ENCODE measurements around the gene TFE3. TPM values are rescaled to one million over a fixed set of nuclear protein-coding genes. Genes with fewer than 3 reads are reported as not detected.
A peak's percentile ranks its signal among the peaks of the same experiment; 100 is the strongest.

The TFE3 gene
- total RNA-seq, 2 donors from 2014 or later = 33.2 to 34.4 TPM

DNA sequence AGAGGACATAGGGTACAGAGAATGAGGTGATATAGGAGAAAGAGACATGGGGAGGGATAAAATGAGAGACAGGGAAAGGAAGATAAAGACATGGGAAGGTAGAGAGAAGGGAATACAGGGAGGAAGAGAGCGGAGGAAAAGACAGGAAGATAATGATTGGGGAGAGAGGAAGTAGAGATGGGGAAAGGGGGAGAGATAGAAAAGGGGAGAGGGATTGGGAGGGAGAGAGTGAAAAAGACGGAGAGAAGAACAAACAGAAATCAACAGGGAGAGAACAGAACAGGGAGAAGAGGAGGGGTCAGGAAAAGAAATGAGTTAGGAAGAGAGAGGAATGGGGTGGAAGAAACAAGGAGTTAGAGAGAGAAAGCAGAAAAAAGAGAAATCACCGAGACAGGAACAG lies 45.7 kb downstream of the TFE3 start:
- H3K27me3 Mint-ChIP-seq (ENCODE audit: insufficient read depth) = no peaks in the 10 kb centered on the region
- Histone ChIP-seq H3K4me3 (ENCODE audit: low read length) (no peak overlapping the region), H3K9ac (ENCODE audit: extremely low read depth, low read length, poor library complexity, severe bottlenecking) (no peak overlapping the region), H3K27ac (ENCODE audit: low read depth, low read length) (no peak overlapping the region), H3K27me3 (ENCODE audit: control insufficient read depth, insufficient read depth, low read length, poor library complexity, severe bottlenecking) (no peaks in the 10 kb centered on the region), H3K4me1 (ENCODE audit: control insufficient read depth, insufficient read depth, low read length) (no peaks in the 10 kb centered on the region), H3K9me3 (ENCODE audit: control insufficient read depth, low read length) (no peaks in the 10 kb centered on the region), H3K36me3 (ENCODE audit: control insufficient read depth, insufficient read depth, low read length) (peaks cover 28% of the 10 kb centered on the region)
- TF ChIP-seq, protein P1, sequence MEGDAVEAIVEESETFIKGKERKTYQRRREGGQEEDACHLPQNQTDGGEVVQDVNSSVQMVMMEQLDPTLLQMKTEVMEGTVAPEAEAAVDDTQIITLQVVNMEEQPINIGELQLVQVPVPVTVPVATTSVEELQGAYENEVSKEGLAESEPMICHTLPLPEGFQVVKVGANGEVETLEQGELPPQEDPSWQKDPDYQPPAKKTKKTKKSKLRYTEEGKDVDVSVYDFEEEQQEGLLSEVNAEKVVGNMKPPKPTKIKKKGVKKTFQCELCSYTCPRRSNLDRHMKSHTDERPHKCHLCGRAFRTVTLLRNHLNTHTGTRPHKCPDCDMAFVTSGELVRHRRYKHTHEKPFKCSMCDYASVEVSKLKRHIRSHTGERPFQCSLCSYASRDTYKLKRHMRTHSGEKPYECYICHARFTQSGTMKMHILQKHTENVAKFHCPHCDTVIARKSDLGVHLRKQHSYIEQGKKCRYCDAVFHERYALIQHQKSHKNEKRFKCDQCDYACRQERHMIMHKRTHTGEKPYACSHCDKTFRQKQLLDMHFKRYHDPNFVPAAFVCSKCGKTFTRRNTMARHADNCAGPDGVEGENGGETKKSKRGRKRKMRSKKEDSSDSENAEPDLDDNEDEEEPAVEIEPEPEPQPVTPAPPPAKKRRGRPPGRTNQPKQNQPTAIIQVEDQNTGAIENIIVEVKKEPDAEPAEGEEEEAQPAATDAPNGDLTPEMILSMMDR (conservative IDR thresholded peaks at IDR 0.05) = no peak
- DNase-seq = no peak
- H3K36me3 Mint-ChIP-seq (ENCODE audit: low read depth) = peaks cover 50% of the 10 kb centered on the region
- 93 to 97% methylated on average over 3 of the region's 3 CpGs for WGBS, 2 experiments (ENCODE audit: insufficient coverage in 1 of 2, insufficient read length in 1 of 2)
- no peak overlapping the region for H3K4me3 Mint-ChIP-seq
- no peak overlapping the region for H3K27ac Mint-ChIP-seq
- H3K9me3 Mint-ChIP-seq = peaks cover 78% of the 10 kb centered on the region
- no peaks in the 10 kb centered on the region for H3K4me1 Mint-ChIP-seq

DNA sequence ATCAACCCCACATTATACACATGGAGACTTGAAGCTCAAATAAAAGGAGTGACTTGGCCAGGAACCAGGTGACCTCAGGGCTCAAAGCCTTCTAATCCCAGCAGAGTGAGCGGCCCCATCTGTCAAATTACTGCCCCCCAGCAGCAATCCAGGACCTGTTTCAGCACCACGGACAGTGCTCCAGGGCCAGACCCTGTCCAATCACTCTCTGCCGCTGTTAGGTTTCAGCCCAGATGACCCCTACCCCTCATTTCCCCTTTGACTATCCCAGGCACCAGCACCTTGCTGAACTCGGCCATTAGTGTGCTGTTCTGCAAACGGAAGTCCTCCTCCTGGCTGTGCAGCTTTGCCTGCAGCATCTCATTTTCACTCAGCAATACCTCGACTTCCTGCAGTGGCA lies 46.2 kb downstream of the TFE3 start:
- Histone ChIP-seq H3K36me3 (ENCODE audit: control insufficient read depth, insufficient read depth, low read length) (peaks cover 28% of the 10 kb centered on the region), H3K4me3 (ENCODE audit: low read length) (no peak overlapping the region), H3K27me3 (ENCODE audit: control insufficient read depth, insufficient read depth, low read length, poor library complexity, severe bottlenecking) (no peaks in the 10 kb centered on the region), H3K9me3 (ENCODE audit: control insufficient read depth, low read length) (no peaks in the 10 kb centered on the region), H3K27ac (ENCODE audit: low read depth, low read length) (no peak overlapping the region), H3K9ac (ENCODE audit: extremely low read depth, low read length, poor library complexity, severe bottlenecking) (no peak overlapping the region), H3K4me1 (ENCODE audit: control insufficient read depth, insufficient read depth, low read length) (no peaks in the 10 kb centered on the region)
- H3K36me3 Mint-ChIP-seq (ENCODE audit: low read depth) = peaks cover 53% of the 10 kb centered on the region
- no peaks in the 10 kb centered on the region for H3K27me3 Mint-ChIP-seq (ENCODE audit: insufficient read depth)
- 60 to 82% methylated on average over 1 to 6 of the region's 6 CpGs for WGBS, 2 experiments (ENCODE audit: insufficient coverage in 1 of 2, insufficient read length in 1 of 2)
- peak; percentile 65 for DNase-seq
- TF ChIP-seq, protein P1 (conservative IDR thresholded peaks at IDR 0.05) = no peak
- H3K27ac Mint-ChIP-seq = no peak overlapping the region
- peaks cover 76% of the 10 kb centered on the region for H3K9me3 Mint-ChIP-seq
- H3K4me1 Mint-ChIP-seq = no peaks in the 10 kb centered on the region
- H3K4me3 Mint-ChIP-seq = no peak overlapping the region

DNA sequence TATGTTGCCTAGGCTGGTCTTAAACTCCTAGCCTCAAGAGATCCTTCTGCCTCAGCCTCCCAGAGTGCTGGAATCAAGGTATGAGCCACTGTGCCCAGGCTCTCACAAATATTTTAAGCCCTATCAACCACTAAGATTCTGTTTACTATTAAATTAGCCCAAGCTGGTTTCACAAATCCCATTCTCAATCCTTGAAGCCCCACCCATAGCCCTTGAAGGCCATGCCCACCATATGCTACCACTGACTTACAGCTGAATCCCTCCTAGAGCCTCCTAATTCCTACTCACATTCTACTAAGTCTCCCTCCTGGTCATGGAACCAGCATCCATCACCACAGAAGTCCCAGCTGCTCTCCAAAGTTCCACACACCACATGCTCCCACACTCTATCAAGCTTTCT lies 50.8 kb downstream of the TFE3 start:
- H3K9me3 Mint-ChIP-seq = peaks cover 70% of the 10 kb centered on the region

More for the DNA sequence above, 50.8 kb downstream of the TFE3 start:
- H3K36me3 ChIP-seq (ENCODE audit: control insufficient read depth, insufficient read depth, low read length) = peaks cover 27% of the 10 kb centered on the region
- H3K4me1 Mint-ChIP-seq = no peaks in the 10 kb centered on the region
- TF ChIP-seq, protein P1 (conservative IDR thresholded peaks at IDR 0.05) = no peak
- H3K27ac Mint-ChIP-seq = no peak overlapping the region
- no peaks in the 10 kb centered on the region for H3K9me3 ChIP-seq (ENCODE audit: control insufficient read depth, low read length)
- H3K4me1 ChIP-seq (ENCODE audit: control insufficient read depth, insufficient read depth, low read length) = no peaks in the 10 kb centered on the region
- H3K4me3 Mint-ChIP-seq = no peak overlapping the region
- no peak overlapping the region for H3K4me3 ChIP-seq (ENCODE audit: low read length)
- H3K27me3 ChIP-seq (ENCODE audit: control insufficient read depth, insufficient read depth, low read length, poor library complexity, severe bottlenecking) = no peaks in the 10 kb centered on the region
- H3K9ac ChIP-seq (ENCODE audit: extremely low read depth, low read length, poor library complexity, severe bottlenecking) = no peak overlapping the region
- DNase-seq = no peak
- H3K27ac ChIP-seq (ENCODE audit: low read depth, low read length) = no peak overlapping the region
- H3K27me3 Mint-ChIP-seq (ENCODE audit: insufficient read depth) = no peaks in the 10 kb centered on the region
- H3K36me3 Mint-ChIP-seq (ENCODE audit: low read depth) = peaks cover 62% of the 10 kb centered on the region
